Esophagus squamous epithelium (tissue), 5 donors: ENCODE measurements around the gene P4HA3. TPM values are rescaled to one million over a fixed set of nuclear protein-coding genes. Genes with fewer than 3 reads are reported as not detected.

Source experiments
- DNase-seq: peaks from one replicate; lab custom pipeline; 2025; lab: John Stamatoyannopoulos, UW
- H3K27ac ChIP-seq, 4 donors: fragments of 200-600 bp; sonication (generic); one replicate each; pipeline ENCODE4 v1.5.1; 2016 to 2019; ENCODE audit warnings: mild to moderate bottlenecking in 1 of 4
- H3K27me3 ChIP-seq, 4 donors: fragments of 200-600 bp; sonication (generic); 1 replicate in 3 of 4; 2 replicates in 1 of 4; pipeline versions ENCODE4 v1.5.1 to v1.6.0; 2017 to 2021; ENCODE audit warnings: antibody characterized with exemption in 1 of 4
- H3K36me3 ChIP-seq, 3 donors: fragments of 200-600 bp; sonication (generic); one replicate each; pipeline ENCODE4 v1.5.1; 2016 to 2019
- H3K4me1 ChIP-seq, 3 donors: fragments of 200-600 bp; sonication (generic); one replicate each; pipeline ENCODE4 v1.5.1; 2017 to 2019
- H3K4me3 ChIP-seq, 4 donors: fragments of 200-600 bp; sonication (generic); 1 replicate in 3 of 4; 2 replicates in 1 of 4; pipeline ENCODE4 v1.5.1; 2016 to 2019; ENCODE audit warnings: mild to moderate bottlenecking in 2 of 4, moderate library complexity in 1 of 4
- H3K9me3 ChIP-seq, 3 donors: fragments of 200-600 bp; sonication (generic); one replicate each; pipeline ENCODE4 v1.5.1; 2016 to 2019
- POLR2A ChIP-seq, 4 donors: fragments of 450-650 bp; IDR thresholded peaks; one replicate each; pipeline ENCODE4 v1.6.1; 2017; ENCODE audit warnings: antibody characterized with exemption in 4 of 4, mild to moderate bottlenecking in 4 of 4, moderate library complexity in 3 of 4
- WGBS, 2 donors: methylation state at CpG; one replicate each; pipeline ENCODE4 v1.1.5; 2018; 5-methylcytosine and 5-hydroxymethylcytosine counted together
- intact Hi-C: fragments of 100-400 bp; cut with DNase I; formaldehyde crosslinking; loops from one replicate; pipeline ENCODE4 v1.15.0; 2022
- total RNA-seq, 4 donors: library from RNA; depleted of rRNA; stranded (reverse); fragments of >200 nt; gene quantifications; one replicate each; pipeline ENCODE4 v1.1.0, GENCODE V29; 2016
- TF ChIP-seq, protein P1 (sequence below), 6 experiments: fragments of 450-650 bp in 4 of 6; fragments of 200-600 bp in 2 of 6; sonication (generic) in 2 of 6; IDR thresholded peaks; one replicate each; pipeline ENCODE4 v1.5.1; 2016 to 2019; ENCODE audit warnings: antibody characterized with exemption in 6 of 6, mild to moderate bottlenecking in 4 of 6, moderate library complexity in 4 of 6
- donor health status: DM: yes; HTN: yes; CAD: no.

Gene P4HA3
- total RNA-seq, 4 donors from 2014 or later, result 0.19 TPM; not detected in 3

DNA sequence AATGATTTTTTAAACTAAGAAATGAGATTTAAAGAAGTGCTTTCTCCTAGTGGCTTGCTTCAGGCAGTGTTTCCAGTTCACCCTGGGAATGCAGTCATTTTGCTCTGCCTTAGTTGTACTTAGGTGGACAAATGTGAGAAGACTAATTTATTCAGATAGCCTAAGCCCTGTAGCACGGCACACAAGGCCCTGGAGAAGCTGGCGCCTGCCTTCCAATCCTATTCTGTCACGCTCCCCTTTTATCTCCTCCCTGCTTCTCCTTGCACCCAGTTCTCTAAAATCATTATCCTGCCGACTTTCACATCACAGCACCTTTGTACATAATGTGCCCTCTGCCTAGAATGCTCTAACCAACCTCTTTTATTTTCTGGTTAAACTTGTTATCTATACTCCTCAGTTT, 76.3 kb downstream of the P4HA3 start:
- Histone ChIP-seq H3K36me3 (peaks cover 0 to 100% (median 8%) of the 10 kb centered on the region in 3 donors), H3K27ac (no peak overlapping the region), H3K4me1 (no peaks in the 10 kb centered on the region), H3K4me3 (no peak overlapping the region), H3K9me3 (no peaks in the 10 kb centered on the region), H3K27me3 (no peaks in the 10 kb centered on the region)
- TF ChIP-seq, protein P1, sequence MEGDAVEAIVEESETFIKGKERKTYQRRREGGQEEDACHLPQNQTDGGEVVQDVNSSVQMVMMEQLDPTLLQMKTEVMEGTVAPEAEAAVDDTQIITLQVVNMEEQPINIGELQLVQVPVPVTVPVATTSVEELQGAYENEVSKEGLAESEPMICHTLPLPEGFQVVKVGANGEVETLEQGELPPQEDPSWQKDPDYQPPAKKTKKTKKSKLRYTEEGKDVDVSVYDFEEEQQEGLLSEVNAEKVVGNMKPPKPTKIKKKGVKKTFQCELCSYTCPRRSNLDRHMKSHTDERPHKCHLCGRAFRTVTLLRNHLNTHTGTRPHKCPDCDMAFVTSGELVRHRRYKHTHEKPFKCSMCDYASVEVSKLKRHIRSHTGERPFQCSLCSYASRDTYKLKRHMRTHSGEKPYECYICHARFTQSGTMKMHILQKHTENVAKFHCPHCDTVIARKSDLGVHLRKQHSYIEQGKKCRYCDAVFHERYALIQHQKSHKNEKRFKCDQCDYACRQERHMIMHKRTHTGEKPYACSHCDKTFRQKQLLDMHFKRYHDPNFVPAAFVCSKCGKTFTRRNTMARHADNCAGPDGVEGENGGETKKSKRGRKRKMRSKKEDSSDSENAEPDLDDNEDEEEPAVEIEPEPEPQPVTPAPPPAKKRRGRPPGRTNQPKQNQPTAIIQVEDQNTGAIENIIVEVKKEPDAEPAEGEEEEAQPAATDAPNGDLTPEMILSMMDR (IDR thresholded peaks at IDR 0.05), result no peak
- TF ChIP-seq POLR2A (IDR thresholded peaks at IDR 0.05), result no peak
- intact Hi-C loops, result no loop called here
- WGBS, 2 donors, result 87 to 93% methylated on average over 4 of the region's 4 CpGs
- no peak for DNase-seq

DNA sequence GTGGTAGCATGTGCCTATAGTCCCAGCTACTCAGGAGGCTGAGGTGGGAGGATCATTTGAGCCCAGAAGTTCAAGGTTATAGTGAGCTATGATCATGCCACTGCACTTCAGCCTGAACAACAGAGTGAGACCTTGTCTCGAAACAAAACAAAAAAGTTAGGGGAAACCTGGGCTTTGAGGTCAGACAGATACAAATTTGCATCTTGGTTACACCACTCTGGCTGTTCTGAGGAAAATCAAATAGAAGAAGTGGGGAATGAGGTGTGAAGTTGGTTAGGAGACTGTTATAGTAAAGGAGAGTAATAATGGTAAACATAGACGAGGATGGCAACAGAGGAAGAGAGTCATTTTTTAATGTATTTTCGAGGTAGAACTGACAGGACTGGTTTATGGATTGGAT, 77.8 kb downstream of the P4HA3 start:
- Histone ChIP-seq H3K4me1 (no peaks in the 10 kb centered on the region), H3K4me3 (no peak overlapping the region), H3K36me3 (peaks cover 0 to 95% (median 7%) of the 10 kb centered on the region in 3 donors), H3K9me3 (no peaks in the 10 kb centered on the region), H3K27ac (no peak overlapping the region), H3K27me3 (no peaks in the 10 kb centered on the region)
- DNase-seq, result no peak
- intact Hi-C loops, result no loop called here
- 85 to 93% methylated on average over 3 of the region's 3 CpGs for WGBS, 2 donors
- TF ChIP-seq, protein P1 (IDR thresholded peaks at IDR 0.05), result no peak
- TF ChIP-seq POLR2A (IDR thresholded peaks at IDR 0.05), result no peak

DNA sequence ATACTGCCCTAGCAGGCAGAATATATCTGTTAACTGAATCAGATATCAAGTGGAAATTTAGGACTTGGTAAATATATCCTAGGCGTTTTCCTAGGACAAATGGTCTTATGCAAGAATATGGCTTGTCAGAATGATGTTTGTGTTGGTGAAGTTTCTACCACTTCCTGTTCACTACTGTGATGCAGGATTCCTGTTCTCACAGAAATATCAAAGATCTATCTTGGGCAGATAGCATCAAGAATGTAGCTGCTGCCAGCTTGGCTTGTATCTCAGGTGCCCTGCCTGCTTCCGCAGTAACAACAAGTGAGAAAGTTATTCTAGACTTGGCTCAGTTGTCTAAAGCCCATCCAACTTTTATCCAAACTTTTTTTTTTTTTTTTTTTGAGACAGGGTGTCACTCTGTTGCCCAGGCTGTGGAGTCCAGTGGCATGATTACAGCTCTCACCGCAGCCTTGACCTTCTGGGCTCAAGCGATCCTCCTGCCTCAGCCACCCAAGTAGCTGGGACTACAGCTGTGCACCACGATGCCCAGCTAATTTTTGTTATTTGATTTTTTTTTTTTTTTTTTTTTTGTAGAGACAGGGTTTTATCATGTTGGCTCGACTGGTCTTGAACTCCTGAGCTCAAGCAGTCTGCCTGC, 79.0 kb downstream of the P4HA3 start:
- intact Hi-C loops, result no loop called here
- H3K36me3 ChIP-seq, result peaks cover 0 to 86% (median 7%) of the 10 kb centered on the region in 3 donors
- WGBS, 2 donors, result 87 to 89% methylated on average over 6 of the region's 6 CpGs

DNA sequence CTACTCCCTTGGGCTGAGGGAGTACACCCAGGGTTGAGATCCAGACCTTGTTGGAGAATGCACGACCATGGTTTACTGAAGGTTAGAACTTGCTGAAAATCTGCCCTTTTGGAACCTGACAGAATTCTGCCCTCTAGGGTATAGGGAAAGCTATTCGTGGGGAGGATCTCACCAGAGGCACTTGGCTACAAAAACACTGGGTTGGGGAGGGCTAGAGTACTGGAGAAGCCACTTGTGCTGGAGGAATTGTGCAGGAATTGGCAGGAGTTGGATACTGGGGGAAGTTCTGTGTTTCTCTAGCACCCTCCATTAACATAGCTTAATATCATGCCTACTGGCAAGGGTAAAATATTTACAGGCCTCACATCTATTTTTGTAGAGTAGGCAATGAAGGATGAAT, 84.5 kb downstream of the P4HA3 start:
- H3K27ac ChIP-seq, result no peak overlapping the region
- intact Hi-C loops, result no loop called here
- no peaks in the 10 kb centered on the region for H3K4me1 ChIP-seq
- H3K36me3 ChIP-seq, result peaks cover 0 to 61% (median 7%) of the 10 kb centered on the region in 3 donors
- TF ChIP-seq POLR2A (IDR thresholded peaks at IDR 0.05), result no peak
- TF ChIP-seq, protein P1 (IDR thresholded peaks at IDR 0.05), result no peak
- WGBS, 2 donors, result 61 to 78% methylated on average over 2 of the region's 2 CpGs
- no peaks in the 10 kb centered on the region for H3K27me3 ChIP-seq
- no peak for DNase-seq
- H3K4me3 ChIP-seq, result no peak overlapping the region
- no peaks in the 10 kb centered on the region for H3K9me3 ChIP-seq

More for the DNA sequence above, 79.0 kb downstream of the P4HA3 start:
- no peaks in the 10 kb centered on the region for H3K27me3 ChIP-seq
- H3K27ac ChIP-seq, result no peak overlapping the region
- H3K4me3 ChIP-seq, result no peak overlapping the region
- TF ChIP-seq, protein P1 (IDR thresholded peaks at IDR 0.05), result no peak
- no peak for TF ChIP-seq POLR2A (IDR thresholded peaks at IDR 0.05)
- no peaks in the 10 kb centered on the region for H3K9me3 ChIP-seq
- DNase-seq, result no peak
- H3K4me1 ChIP-seq, result no peaks in the 10 kb centered on the region

DNA sequence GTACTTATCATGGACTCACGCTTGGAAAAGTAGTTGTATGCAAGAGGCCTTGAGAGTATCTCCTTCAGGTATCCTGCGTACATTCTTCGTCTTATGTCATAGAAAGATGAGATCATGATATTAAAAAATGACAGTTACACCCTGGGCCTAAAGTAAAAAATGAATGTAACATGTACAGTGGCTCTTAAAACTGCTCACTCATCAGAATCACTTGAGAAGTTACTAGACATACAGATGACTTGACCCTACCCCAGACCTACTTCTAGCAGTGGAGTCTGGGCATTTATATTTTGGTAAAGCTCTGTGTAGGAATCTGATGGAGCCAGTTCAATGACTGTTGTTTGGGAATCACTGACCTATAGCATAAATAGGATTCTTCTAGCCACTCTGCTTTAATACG, 85.9 kb downstream of the P4HA3 start:
- Histone ChIP-seq H3K4me3 (no peak overlapping the region), H3K27me3 (no peaks in the 10 kb centered on the region), H3K27ac (no peak overlapping the region), H3K4me1 (no peaks in the 10 kb centered on the region), H3K36me3 (peaks cover 0 to 48% (median 1%) of the 10 kb centered on the region in 3 donors), H3K9me3 (no peaks in the 10 kb centered on the region)
- 94 to 100% methylated on average over 4 of the region's 4 CpGs for WGBS, 2 donors
- TF ChIP-seq, protein P1 (IDR thresholded peaks at IDR 0.05), result no peak
- TF ChIP-seq POLR2A (IDR thresholded peaks at IDR 0.05), result no peak
- intact Hi-C loops, result no loop called here
- DNase-seq, result no peak
